Renal pelvis (tissue), 4 donors: ENCODE results near the gene LINC01488. TPM values are rescaled to one million over a fixed set of nuclear protein-coding genes. Genes with fewer than 3 reads are reported as not detected.

Experiments
- DNase-seq: peaks from one replicate; pipeline ENCODE4 v3.0.0-alpha.2; 2013
- polyA plus RNA-seq, 3 donors: library from polyadenylated mRNA; unstranded; fragments of 120-200 nt; gene quantifications; one replicate each; pipeline ENCODE4 v1.2.1, GENCODE V29; 2013; ENCODE audit not compliant: insufficient read length in 3 of 3

LINC01488 gene
- polyA plus RNA-seq, 3 donors = 0.04 TPM; not detected in 2

GRCh38 chr11:69444381-69445130 lies 36.9 kb upstream of the LINC01488 start:
- DNase-seq = no peak

- DNase-seq = no peak
Measured at GRCh38 chr11:69445131-69445470, 36.4 kb upstream of the LINC01488 start.

GRCh38 chr11:69446108-69446507 lies 35.4 kb upstream of the LINC01488 start:
- no peak for DNase-seq

GRCh38 chr11:69447786-69448185 lies 33.7 kb upstream of the LINC01488 start:
- DNase-seq = peak; percentile 42

- no peak for DNase-seq
Measured at GRCh38 chr11:69448471-69449284, 32.8 kb upstream of the LINC01488 start.

- peak; percentile 56 for DNase-seq
Measured at GRCh38 chr11:69449320-69450063, 32.0 kb upstream of the LINC01488 start.

- no peak for DNase-seq
Measured at GRCh38 chr11:69450064-69450856, 31.2 kb upstream of the LINC01488 start.

- DNase-seq = no peak
Measured at GRCh38 chr11:69450857-69451220, 30.6 kb upstream of the LINC01488 start.

GRCh38 chr11:69451289-69451688 lies 30.2 kb upstream of the LINC01488 start:
- no peak for DNase-seq

GRCh38 chr11:69452206-69452987 lies 29.1 kb upstream of the LINC01488 start:
- no peak for DNase-seq

- no peak for DNase-seq
Measured at GRCh38 chr11:69453151-69453550, 28.3 kb upstream of the LINC01488 start.

- DNase-seq = no peak
Measured at GRCh38 chr11:69454018-69454417, 27.4 kb upstream of the LINC01488 start.

GRCh38 chr11:69455969-69456368 lies 25.5 kb upstream of the LINC01488 start:
- no peak for DNase-seq

GRCh38 chr11:69456712-69457111 lies 24.8 kb upstream of the LINC01488 start:
- no peak for DNase-seq

GRCh38 chr11:69459848-69460539 lies 21.5 kb upstream of the LINC01488 start:
- no peak for DNase-seq

- no peak for DNase-seq
Measured at GRCh38 chr11:69460540-69461257, 20.8 kb upstream of the LINC01488 start.

GRCh38 chr11:69461272-69461962 lies 20.0 kb upstream of the LINC01488 start:
- DNase-seq = no peak

- DNase-seq = no peak
Measured at GRCh38 chr11:69462106-69462951, 19.1 kb upstream of the LINC01488 start.
